SK-N-MC (cell line): ENCODE measurements around the gene MBD2.
"Not testable (repeated sequence)": the region's sequence is repeated elsewhere in the genome, so short reads cannot be mapped to it uniquely, and the experiment has no call there.

Experiments used
- DNase-seq: peaks from one replicate; pipeline ENCODE4 v3.0.0-alpha.2; 2011; ENCODE audit warnings: low read depth, low spot score
- H3K27ac ChIP-seq: fragments of 200-600 bp; sonication (generic); 2 replicates; pipeline ENCODE4 v1.5.1; 2016; ENCODE audit warnings: mixed run types
- H3K36me3 ChIP-seq: fragments of 200-600 bp; sonication (generic); 2 replicates; pipeline ENCODE4 v1.6.1; 2017; ENCODE audit warnings: antibody characterized with exemption, low read length, mixed read lengths; ENCODE audit not compliant: insufficient read depth
- H3K4me3 ChIP-seq: fragments of 200-600 bp; sonication (generic); 2 replicates; pipeline ENCODE4 v1.5.1; 2016
- H3K9ac ChIP-seq: fragments of 200-600 bp; sonication (generic); 2 replicates; pipeline ENCODE4 v1.8.0; 2017; ENCODE audit warnings: mixed run types, mixed read lengths; ENCODE audit not compliant: insufficient read length
- H3K9me3 ChIP-seq: fragments of 200-600 bp; sonication (generic); 2 replicates; pipeline ENCODE4 v1.6.1; 2017; ENCODE audit warnings: low read depth, mild to moderate bottlenecking, antibody characterized with exemption, low read length, moderate library complexity, mixed read lengths
- EZH2 ChIP-seq: fragments of 200-600 bp; sonication (generic); IDR thresholded peaks from one replicate; pipeline ENCODE4 v1.6.1; 2017; ENCODE audit warnings: antibody characterized with exemption
- FOXP2 ChIP-seq: optimal IDR thresholded peaks from 2 replicates; pipeline ENCODE3; 2011; ENCODE audit warnings: mild to moderate bottlenecking, moderate library complexity; ENCODE audit not compliant: insufficient read depth; ENCODE audit errors: extremely low read length, control extremely low read depth
- POLR2AphosphoS5 ChIP-seq: IDR thresholded peaks from 2 replicates; pipeline ENCODE4 v1.6.1; 2012; ENCODE audit warnings: mild to moderate bottlenecking, low read depth, low read length, borderline replicate concordance

The MBD2 gene

DNA sequence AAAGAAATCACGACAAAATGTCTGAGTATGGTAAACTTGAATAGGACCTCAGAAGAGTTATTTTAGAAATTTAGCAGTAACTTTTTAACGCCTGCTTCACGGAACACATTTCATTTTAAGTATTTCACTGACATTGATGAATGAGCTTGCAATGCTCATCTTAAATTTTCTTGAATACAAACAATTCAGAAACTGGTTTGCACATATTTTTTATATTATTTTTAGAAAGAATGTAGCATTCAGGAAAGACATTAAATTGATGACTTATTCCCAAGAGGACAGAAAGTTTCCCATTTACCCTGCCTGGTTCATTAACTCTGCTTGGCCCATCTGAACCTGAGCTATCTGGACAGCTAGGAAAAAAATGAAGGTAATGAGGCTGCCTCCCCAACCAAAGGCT lies 89.3 kb downstream of the MBD2 start:
- TF ChIP-seq EZH2, result no peak
- TF ChIP-seq POLR2AphosphoS5, result no peak
- no peak for TF ChIP-seq FOXP2
- no peak overlapping the region for H3K4me3 ChIP-seq
- H3K36me3 ChIP-seq, result no peaks in the 10 kb centered on the region
- no peak for DNase-seq
- no peak overlapping the region for H3K9ac ChIP-seq
- H3K9me3 ChIP-seq, result no peaks in the 10 kb centered on the region
- H3K27ac ChIP-seq, result no peak overlapping the region

GRCh38 chr18:54134053-54134452 lies 90.4 kb downstream of the MBD2 start:
- no peaks in the 10 kb centered on the region for H3K36me3 ChIP-seq
- H3K27ac ChIP-seq, result no peak overlapping the region; the same call in 1 of the 2 replicates
- TF ChIP-seq POLR2AphosphoS5 (no peak), EZH2 (no peak), FOXP2 (no peak)
- DNase-seq, result no peak
- H3K9me3 ChIP-seq, result no peaks in the 10 kb centered on the region
- no peak overlapping the region for H3K9ac ChIP-seq
- H3K4me3 ChIP-seq, result no peak overlapping the region

DNA sequence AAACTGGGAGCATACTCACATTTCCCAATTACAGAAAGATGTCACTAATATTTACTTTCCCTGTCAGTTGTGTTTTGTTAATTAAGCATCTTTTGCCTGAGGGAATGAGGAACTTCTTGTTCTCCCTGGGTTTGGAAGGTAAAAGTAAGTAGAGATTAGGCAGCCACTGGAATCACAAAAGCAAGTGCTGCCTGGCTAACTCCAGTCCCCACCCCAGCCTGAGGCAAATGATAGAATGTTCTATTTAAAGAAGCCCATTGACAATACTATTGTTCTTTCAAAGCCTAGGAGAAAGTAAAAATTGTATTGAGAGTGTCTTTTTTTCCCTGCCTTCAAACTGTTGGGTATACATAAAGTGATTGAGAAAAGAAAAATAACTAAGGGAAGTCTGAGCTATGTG lies 93.8 kb downstream of the MBD2 start:
- DNase-seq, result no peak
- H3K27ac ChIP-seq, result no peak overlapping the region

GRCh38 chr18:54130177-54130576 lies 94.3 kb downstream of the MBD2 start:
- DNase-seq, result no peak
- no peak overlapping the region for H3K9ac ChIP-seq
- no peaks in the 10 kb centered on the region for H3K36me3 ChIP-seq
- TF ChIP-seq EZH2, result no peak
- no peak for TF ChIP-seq FOXP2
- TF ChIP-seq POLR2AphosphoS5, result no peak
- H3K27ac ChIP-seq, result no peak overlapping the region
- no peaks in the 10 kb centered on the region for H3K9me3 ChIP-seq
- H3K4me3 ChIP-seq, result no peak overlapping the region

More for the DNA sequence above, 93.8 kb downstream of the MBD2 start:
- TF ChIP-seq FOXP2 (no peak), POLR2AphosphoS5 (no peak), EZH2 (no peak)
- Histone ChIP-seq H3K9ac (no peak overlapping the region), H3K36me3 (no peaks in the 10 kb centered on the region), H3K9me3 (no peaks in the 10 kb centered on the region), H3K4me3 (no peak overlapping the region)

DNA sequence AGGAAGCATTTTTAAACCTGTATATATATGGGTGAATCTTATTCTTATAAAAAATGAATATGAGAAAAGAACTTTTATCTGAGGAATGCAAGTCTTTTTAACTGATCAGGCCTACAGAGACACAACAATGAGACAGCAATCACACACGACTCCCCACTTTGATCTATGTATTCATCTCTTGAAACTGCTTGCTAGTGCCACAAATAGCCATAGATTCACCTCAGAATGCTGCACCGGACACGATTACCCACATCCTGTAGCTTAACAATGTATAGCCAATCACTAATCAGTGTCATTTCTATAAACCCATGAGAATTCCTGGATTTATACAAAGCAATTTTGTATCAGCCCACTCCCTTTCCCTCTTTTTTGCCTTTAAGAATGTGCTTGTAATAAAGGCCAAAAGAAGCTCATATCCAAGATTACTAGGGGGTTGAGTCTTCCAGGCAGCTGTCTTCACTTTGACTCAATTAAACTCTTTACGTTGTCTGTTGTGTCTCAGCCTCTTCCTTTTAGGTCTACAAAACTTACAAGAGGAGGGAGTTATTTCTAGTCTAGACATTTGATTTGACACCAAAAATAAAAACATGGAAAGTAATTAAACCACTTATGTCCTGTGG lies 94.9 kb downstream of the MBD2 start:
- Histone ChIP-seq H3K4me3 (no peak overlapping the region), H3K9me3 (no peaks in the 10 kb centered on the region), H3K36me3 (no peaks in the 10 kb centered on the region), H3K27ac (no peak overlapping the region), H3K9ac (no peak overlapping the region)
- TF ChIP-seq EZH2, result no peak
- TF ChIP-seq FOXP2, result no peak
- no peak for TF ChIP-seq POLR2AphosphoS5
- DNase-seq, result no peak

GRCh38 chr18:54127759-54128378 lies 96.6 kb downstream of the MBD2 start:
- no peak for DNase-seq
- H3K27ac ChIP-seq, result no peak overlapping the region
- H3K9ac ChIP-seq, result no peak overlapping the region
- no peaks in the 10 kb centered on the region for H3K36me3 ChIP-seq
- no peak for TF ChIP-seq POLR2AphosphoS5
- no peak for TF ChIP-seq FOXP2
- no peak for TF ChIP-seq EZH2
- no peaks in the 10 kb centered on the region for H3K9me3 ChIP-seq
- no peak overlapping the region for H3K4me3 ChIP-seq

DNA sequence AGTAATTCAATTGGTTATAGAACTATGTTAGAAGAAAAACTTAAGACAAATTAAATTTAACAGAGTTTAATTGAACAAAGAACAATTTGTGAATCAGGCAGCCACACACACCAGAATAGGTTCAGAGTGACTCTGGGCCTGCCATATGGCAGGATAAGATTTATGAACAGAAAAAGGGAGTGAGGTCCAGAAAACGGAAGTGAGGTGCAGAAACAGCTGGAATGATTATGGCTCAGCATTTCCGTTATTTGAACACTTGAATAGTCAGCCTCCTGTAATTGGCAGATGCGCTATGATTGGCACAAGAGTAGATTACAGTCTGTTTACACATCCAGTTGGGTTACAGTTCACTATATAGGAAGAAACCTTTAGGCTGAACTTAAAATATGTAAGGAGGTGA lies 99.0 kb downstream of the MBD2 start:
- Histone ChIP-seq H3K9me3 (no peaks in the 10 kb centered on the region), H3K36me3 (no peaks in the 10 kb centered on the region), H3K9ac (no peak overlapping the region), H3K4me3 (no peak overlapping the region), H3K27ac (no peak overlapping the region)
- no peak for DNase-seq
- TF ChIP-seq EZH2 (no peak), POLR2AphosphoS5 (no peak), FOXP2 (no peak)

DNA sequence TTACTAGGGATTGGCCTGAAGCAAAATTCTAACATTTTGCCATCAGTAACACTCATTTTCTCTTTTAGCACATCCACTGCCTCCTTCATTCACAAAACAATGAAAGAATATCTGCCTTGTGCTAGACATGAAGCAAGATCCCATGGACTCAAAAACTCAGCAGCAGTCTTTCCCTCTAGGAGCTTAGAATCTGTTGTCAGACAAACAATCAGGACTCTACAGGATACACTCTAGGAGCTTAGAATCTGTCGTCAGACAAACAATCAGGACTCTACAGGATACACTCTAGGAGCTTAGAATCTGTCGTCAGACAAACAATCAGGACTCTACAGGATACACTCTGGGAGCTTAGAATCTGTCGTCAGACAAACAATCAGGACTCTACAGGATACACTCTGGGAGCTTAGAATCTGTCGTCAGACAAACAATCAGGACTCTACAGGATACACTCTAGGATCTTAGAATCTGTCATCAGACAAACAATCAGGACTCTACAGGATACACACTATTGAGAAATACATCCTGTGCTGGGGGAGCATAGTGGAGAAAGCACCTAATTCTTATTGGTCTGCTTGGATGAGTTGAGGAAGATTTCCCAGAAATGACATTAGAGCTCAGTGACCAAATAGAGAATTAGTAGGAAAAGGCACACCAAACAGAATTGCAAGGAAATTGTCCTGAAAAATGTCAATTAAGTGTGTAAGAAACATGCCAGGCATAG lies 100.6 kb downstream of the MBD2 start:
- H3K4me3 ChIP-seq, DNase-seq, H3K9ac ChIP-seq, H3K36me3 ChIP-seq, H3K9me3 ChIP-seq, H3K27ac ChIP-seq: not testable (repeated sequence)
